ENCODE results near the gene UTP18. TPM values are rescaled to one million over a fixed set of nuclear protein-coding genes. Genes with fewer than 3 reads are reported as not detected.
"Not testable (repeated sequence)": the region's sequence is repeated elsewhere in the genome, so short reads cannot be mapped to it uniquely, and the experiment has no call there.

UTP18 gene
- total RNA-seq, 1 donor from 2014 or later = 80.6 TPM

- DNase-seq (ENCODE audit: low read depth) = no peak
- H3K4me3 ChIP-seq (ENCODE audit: low read depth, low read length) = no peak overlapping the region
- TF ChIP-seq CTCF (conservative IDR thresholded peaks at IDR 0.05; ENCODE audit: low read depth, low read length) = no peak
Observed at GRCh38 chr17:51299859-51300258, 39.5 kb downstream of the UTP18 start.

GRCh38 chr17:51305182-51305581 is 44.8 kb downstream of the UTP18 start:
- no peak for TF ChIP-seq CTCF (conservative IDR thresholded peaks at IDR 0.05; ENCODE audit: low read depth, low read length)
- H3K4me3 ChIP-seq (ENCODE audit: low read depth, low read length) = no peak overlapping the region
- DNase-seq (ENCODE audit: low read depth) = no peak

- H3K4me3 ChIP-seq (ENCODE audit: low read depth, low read length); DNase-seq (ENCODE audit: low read depth): not testable (repeated sequence)
Observed at GRCh38 chr17:51312003-51312402, 51.7 kb downstream of the UTP18 start.

GRCh38 chr17:51319186-51319585 is 58.8 kb downstream of the UTP18 start:
- no peak for TF ChIP-seq CTCF (conservative IDR thresholded peaks at IDR 0.05; ENCODE audit: low read depth, low read length)
- no peak for DNase-seq (ENCODE audit: low read depth)
- no peak overlapping the region for H3K4me3 ChIP-seq (ENCODE audit: low read depth, low read length)

- TF ChIP-seq CTCF (conservative IDR thresholded peaks at IDR 0.05; ENCODE audit: low read depth, low read length) = peak; percentile 57
- peak; percentile 3 for DNase-seq (ENCODE audit: low read depth)
- H3K4me3 ChIP-seq (ENCODE audit: low read depth, low read length) = no peak overlapping the region
Observed at GRCh38 chr17:51322390-51323029, 62.2 kb downstream of the UTP18 start.

GRCh38 chr17:51325471-51325870 is 65.1 kb downstream of the UTP18 start:
- DNase-seq (ENCODE audit: low read depth) = no peak
- H3K4me3 ChIP-seq (ENCODE audit: low read depth, low read length) = no peak overlapping the region
- no peak for TF ChIP-seq CTCF (conservative IDR thresholded peaks at IDR 0.05; ENCODE audit: low read depth, low read length)

- not testable (repeated sequence) for H3K4me3 ChIP-seq (ENCODE audit: low read depth, low read length)
Observed at GRCh38 chr17:51330861-51331503, 70.6 kb downstream of the UTP18 start.

GRCh38 chr17:51335006-51335590 is 74.8 kb downstream of the UTP18 start:
- no peak overlapping the region for H3K4me3 ChIP-seq (ENCODE audit: low read depth, low read length)
- no peak for TF ChIP-seq CTCF (conservative IDR thresholded peaks at IDR 0.05; ENCODE audit: low read depth, low read length)
- no peak for DNase-seq (ENCODE audit: low read depth)

More at GRCh38 chr17:51330861-51331503, 70.6 kb downstream of the UTP18 start:
- DNase-seq (ENCODE audit: low read depth) = not testable (repeated sequence)

All from epithelial cell of proximal tubule (primary cell).